Smooth muscle cell (in vitro differentiated cells): ENCODE results near the gene TAPT1. TPM values are rescaled to one million over a fixed set of nuclear protein-coding genes. Genes with fewer than 3 reads are reported as not detected.

Experiments used
- DNase-seq: peaks from one replicate; lab custom pipeline; 2025; ENCODE audit not compliant: unreplicated experiment; lab: John Stamatoyannopoulos, UW
- H2AFZ ChIP-seq: fragments of 200-600 bp; sonication (generic); 2 replicates; pipeline ENCODE4 v1.6.0; 2016; ENCODE audit warnings: antibody characterized with exemption, low read depth, mild to moderate bottlenecking
- H3F3A ChIP-seq: fragments of 200-600 bp; sonication (generic); 2 replicates; pipeline ENCODE4 v1.6.0; 2017; ENCODE audit warnings: antibody characterized with exemption, low read depth
- H3K27ac ChIP-seq: fragments of 200-600 bp; sonication (generic); 2 replicates; pipeline ENCODE4 v1.5.1; 2016; ENCODE audit warnings: low read depth, mild to moderate bottlenecking
- H3K27me3 ChIP-seq: fragments of 200-600 bp; sonication (generic); 2 replicates; pipeline ENCODE4 v1.6.1; 2016; ENCODE audit warnings: low read depth, mild to moderate bottlenecking
- H3K36me3 ChIP-seq: fragments of 200-600 bp; sonication (generic); 2 replicates; pipeline ENCODE4 v1.5.1; 2016; ENCODE audit warnings: low read depth
- H3K4me1 ChIP-seq: fragments of 200-600 bp; sonication (generic); 2 replicates; pipeline ENCODE4 v1.5.1; 2016; ENCODE audit warnings: low read depth
- H3K4me2 ChIP-seq: fragments of 200-600 bp; sonication (generic); 2 replicates; pipeline ENCODE4 v1.6.0; 2016; ENCODE audit warnings: mild to moderate bottlenecking
- H3K4me3 ChIP-seq: fragments of 200-600 bp; sonication (generic); 2 replicates; pipeline ENCODE4 v1.5.1; 2016; ENCODE audit warnings: mild to moderate bottlenecking
- H3K79me2 ChIP-seq: fragments of 200-600 bp; sonication (generic); 2 replicates; pipeline ENCODE4 v1.6.0; 2016; ENCODE audit warnings: low read depth, mild to moderate bottlenecking
- H3K9ac ChIP-seq: fragments of 200-600 bp; sonication (generic); 2 replicates; pipeline ENCODE4 v1.6.0; 2016; ENCODE audit warnings: low read depth
- H3K9me3 ChIP-seq: fragments of 200-600 bp; sonication (generic); replicated peaks from 2 replicates; pipeline ENCODE4 v1.5.1; 2016; ENCODE audit warnings: low read depth
- H4K20me1 ChIP-seq: fragments of 200-600 bp; sonication (generic); 2 replicates; pipeline ENCODE4 v1.6.0; 2016; ENCODE audit warnings: low read depth
- WGBS: methylation state at CpG from one replicate; pipeline ENCODE4 v1.1.7; 2016; ENCODE audit warnings: low lambda C conversion rate; 5-methylcytosine and 5-hydroxymethylcytosine counted together
- polyA plus RNA-seq: library from polyadenylated mRNA; unstranded; fragments of >200 nt; fragmentation: Nextera tagmentation; extraction: Ambion mirVana; gene quantifications from 2 replicates; pipeline ENCODE4 v1.2.1, GENCODE V29; 2016
- total RNA-seq: library from RNA; depleted of rRNA; stranded (reverse); fragments of >200 nt; gene quantifications from 2 replicates; pipeline ENCODE4 v1.2.3, GENCODE V29; 2014
- TF ChIP-seq, protein P1 (sequence below): fragments of 200-600 bp; sonication (generic); IDR thresholded peaks from 2 replicates; pipeline ENCODE4 v1.5.1; 2017; ENCODE audit warnings: borderline replicate concordance, mild to moderate bottlenecking, antibody characterized with exemption; ENCODE audit not compliant: insufficient read depth, poor library complexity, severe bottlenecking

Gene TAPT1
- total and polyA plus RNA-seq, 2 experiments from 2014 or later, result 7.9 to 12.9 TPM

DNA sequence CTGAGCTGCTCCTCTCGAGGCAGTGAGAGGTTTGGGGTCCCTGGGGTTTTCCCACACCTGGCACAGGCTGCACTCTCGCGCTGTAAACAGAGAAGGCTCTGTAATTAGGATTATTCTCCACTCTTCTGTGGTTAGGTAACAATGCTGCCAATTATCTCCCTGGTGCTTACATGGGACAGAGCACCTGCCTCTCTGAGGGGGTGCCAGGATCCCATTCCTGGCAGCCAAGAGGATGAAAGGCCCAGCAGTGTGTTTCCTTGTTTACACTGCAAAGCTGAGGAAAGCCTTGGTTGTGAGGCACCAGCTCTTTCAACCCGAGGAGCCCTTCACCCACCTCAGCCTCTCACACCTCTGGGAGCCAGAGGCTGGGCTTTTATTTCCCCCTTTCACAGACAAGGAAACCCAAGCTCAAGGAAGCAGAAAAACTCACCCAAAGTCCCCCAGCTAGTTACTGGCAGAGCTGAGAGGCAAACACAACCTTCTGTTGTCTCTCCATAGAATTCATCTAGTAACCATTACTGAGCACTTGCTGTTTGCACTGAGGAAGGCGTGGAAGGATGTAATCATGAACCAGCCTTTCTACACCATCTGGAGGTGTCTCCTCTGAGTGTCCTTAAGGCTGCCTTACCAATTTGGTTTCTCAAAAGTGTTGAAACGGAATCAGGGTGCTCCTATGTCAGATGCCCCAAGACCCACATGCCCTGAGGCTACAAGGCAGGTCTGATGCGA, 102.8 kb downstream of the TAPT1 start:
- no peaks in the 10 kb centered on the region for H3K9me3 ChIP-seq
- WGBS, result 85% methylated on average over 7 of the region's 7 CpGs
- H3K4me3 ChIP-seq, result no peak overlapping the region
- H3K4me2 ChIP-seq, result no peak overlapping the region
- DNase-seq, result no peak
- TF ChIP-seq, protein P1, sequence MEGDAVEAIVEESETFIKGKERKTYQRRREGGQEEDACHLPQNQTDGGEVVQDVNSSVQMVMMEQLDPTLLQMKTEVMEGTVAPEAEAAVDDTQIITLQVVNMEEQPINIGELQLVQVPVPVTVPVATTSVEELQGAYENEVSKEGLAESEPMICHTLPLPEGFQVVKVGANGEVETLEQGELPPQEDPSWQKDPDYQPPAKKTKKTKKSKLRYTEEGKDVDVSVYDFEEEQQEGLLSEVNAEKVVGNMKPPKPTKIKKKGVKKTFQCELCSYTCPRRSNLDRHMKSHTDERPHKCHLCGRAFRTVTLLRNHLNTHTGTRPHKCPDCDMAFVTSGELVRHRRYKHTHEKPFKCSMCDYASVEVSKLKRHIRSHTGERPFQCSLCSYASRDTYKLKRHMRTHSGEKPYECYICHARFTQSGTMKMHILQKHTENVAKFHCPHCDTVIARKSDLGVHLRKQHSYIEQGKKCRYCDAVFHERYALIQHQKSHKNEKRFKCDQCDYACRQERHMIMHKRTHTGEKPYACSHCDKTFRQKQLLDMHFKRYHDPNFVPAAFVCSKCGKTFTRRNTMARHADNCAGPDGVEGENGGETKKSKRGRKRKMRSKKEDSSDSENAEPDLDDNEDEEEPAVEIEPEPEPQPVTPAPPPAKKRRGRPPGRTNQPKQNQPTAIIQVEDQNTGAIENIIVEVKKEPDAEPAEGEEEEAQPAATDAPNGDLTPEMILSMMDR, result no peak
- no peaks in the 10 kb centered on the region for H4K20me1 ChIP-seq
- no peaks in the 10 kb centered on the region for H3K79me2 ChIP-seq
- no peak overlapping the region for H2AFZ ChIP-seq
- no peaks in the 10 kb centered on the region for H3F3A ChIP-seq
- no peak overlapping the region for H3K9ac ChIP-seq
- no peaks in the 10 kb centered on the region for H3K36me3 ChIP-seq
- H3K27ac ChIP-seq, result no peak overlapping the region
- peaks cover 5% of the 10 kb centered on the region for H3K4me1 ChIP-seq
- peaks cover 69% of the 10 kb centered on the region for H3K27me3 ChIP-seq

DNA sequence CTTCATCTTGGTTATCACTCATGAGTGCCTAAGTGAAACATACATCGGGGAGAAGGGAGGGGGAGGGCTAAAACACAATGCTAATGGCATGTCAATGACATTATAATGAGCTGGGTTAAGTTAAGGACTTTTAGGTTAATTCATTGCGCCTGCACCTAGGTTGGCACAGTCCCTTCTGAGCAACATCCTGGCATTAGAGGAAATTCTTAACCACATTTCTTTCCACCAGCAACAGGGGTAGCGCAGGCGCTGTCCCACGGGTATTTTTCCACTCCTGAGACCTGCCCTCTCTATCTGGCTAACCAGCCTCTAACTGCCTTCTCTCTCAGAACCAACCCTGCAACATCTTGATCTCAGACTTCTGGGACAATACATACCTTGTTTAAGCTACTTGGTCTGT, 103.5 kb downstream of the TAPT1 start:
- Histone ChIP-seq H3K9me3 (no peaks in the 10 kb centered on the region), H3K36me3 (no peaks in the 10 kb centered on the region), H3K4me2 (no peak overlapping the region), H3K79me2 (no peaks in the 10 kb centered on the region), H2AFZ (no peak overlapping the region), H3K27me3 (peaks cover 69% of the 10 kb centered on the region), H3K4me3 (no peak overlapping the region), H3K9ac (no peak overlapping the region), H3K4me1 (peaks cover 5% of the 10 kb centered on the region), H3F3A (no peaks in the 10 kb centered on the region), H4K20me1 (no peaks in the 10 kb centered on the region), H3K27ac (no peak overlapping the region)
- TF ChIP-seq, protein P1, result no peak
- DNase-seq, result no peak
- WGBS, result 98% methylated on average over 5 of the region's 5 CpGs

DNA sequence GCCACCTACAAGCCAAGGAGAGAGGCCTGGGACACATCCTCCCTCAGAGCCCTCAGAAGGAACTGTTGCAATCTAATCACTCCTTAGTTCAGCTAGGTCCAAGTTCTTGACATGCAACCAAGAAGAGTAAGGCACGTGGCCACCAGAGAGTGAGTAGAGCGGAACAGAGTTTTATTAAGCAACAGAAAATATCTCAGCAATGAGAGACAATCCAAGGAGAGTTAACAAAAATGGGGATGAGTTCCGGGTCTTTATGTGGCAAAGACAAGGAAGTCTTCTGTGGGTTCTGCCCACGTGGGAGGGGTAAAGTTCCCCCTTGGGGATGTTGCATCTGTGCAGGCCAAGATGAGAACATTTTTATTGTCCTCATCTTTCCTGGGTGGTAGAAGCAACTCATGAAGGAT, 104.0 kb downstream of the TAPT1 start:
- Histone ChIP-seq H3K4me2 (no peak overlapping the region), H3K27ac (no peak overlapping the region), H3K36me3 (no peaks in the 10 kb centered on the region), H3K27me3 (peaks cover 68% of the 10 kb centered on the region), H3K4me3 (no peak overlapping the region), H3F3A (no peaks in the 10 kb centered on the region), H3K9me3 (no peaks in the 10 kb centered on the region), H2AFZ (no peak overlapping the region), H4K20me1 (no peaks in the 10 kb centered on the region), H3K79me2 (no peaks in the 10 kb centered on the region), H3K4me1 (peaks cover 5% of the 10 kb centered on the region), H3K9ac (no peak overlapping the region)
- TF ChIP-seq, protein P1, result no peak
- WGBS, result 87% methylated on average over 4 of the region's 4 CpGs
- DNase-seq, result no peak

DNA sequence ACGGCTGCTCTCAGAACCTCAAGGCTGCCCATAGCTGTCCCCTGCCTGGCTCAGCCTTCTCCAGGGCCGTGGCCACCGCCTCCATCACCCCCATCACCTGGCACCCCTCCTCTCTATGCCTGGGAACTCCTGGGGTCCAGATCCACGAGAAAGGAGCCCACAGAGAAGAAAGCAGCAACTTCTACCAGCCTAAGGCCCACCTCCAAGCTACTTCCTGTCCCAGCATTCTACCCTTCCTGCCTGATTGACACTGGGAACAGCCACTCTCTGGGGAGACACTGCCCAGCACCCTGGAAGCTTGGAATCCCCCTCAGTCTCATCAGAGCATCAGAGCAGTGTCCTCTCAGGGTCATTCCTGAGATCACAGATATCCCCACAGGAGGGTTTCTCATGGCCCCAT, 105.6 kb downstream of the TAPT1 start:
- no peak overlapping the region for H3K9ac ChIP-seq
- no peaks in the 10 kb centered on the region for H3K36me3 ChIP-seq
- no peaks in the 10 kb centered on the region for H3F3A ChIP-seq
- H3K9me3 ChIP-seq, result no peaks in the 10 kb centered on the region
- peaks cover 61% of the 10 kb centered on the region for H3K27me3 ChIP-seq
- H3K27ac ChIP-seq, result no peak overlapping the region
- no peak for DNase-seq
- H3K4me1 ChIP-seq, result peaks cover 5% of the 10 kb centered on the region
- no peak overlapping the region for H3K4me3 ChIP-seq
- H3K79me2 ChIP-seq, result no peaks in the 10 kb centered on the region
- H4K20me1 ChIP-seq, result no peaks in the 10 kb centered on the region
- H2AFZ ChIP-seq, result no peak overlapping the region
- WGBS, result 89% methylated on average over 4 of the region's 4 CpGs
- no peak overlapping the region for H3K4me2 ChIP-seq
- TF ChIP-seq, protein P1, result no peak
